ENCODE data around the gene PSMA6. TPM values are rescaled to one million over a fixed set of nuclear protein-coding genes. Genes with fewer than 3 reads are reported as not detected.
A peak's percentile ranks its signal among the peaks of the same experiment; 100 is the strongest.
"Not testable (repeated sequence)": the region's sequence is repeated elsewhere in the genome, so short reads cannot be mapped to it uniquely, and the experiment has no call there.

The PSMA6 gene
- total RNA-seq, 2 experiments from 2014 or later: 401 to 404 TPM

- H3K4me3 Mint-ChIP-seq, H3K27ac Mint-ChIP-seq: not testable (repeated sequence)
- H3K4me1 Mint-ChIP-seq: peaks cover 30% of the 10 kb centered on the region
Measured at GRCh38 chr14:35355235-35355634, 63.1 kb downstream of the PSMA6 start.

GRCh38 chr14:35355981-35356841, 64.0 kb downstream of the PSMA6 start:
- H3K36me3 Mint-ChIP-seq: no peaks in the 10 kb centered on the region
- H3K4me3 Mint-ChIP-seq: peak overlapping the region; percentile 12
- H3K27ac Mint-ChIP-seq: peak overlapping the region; percentile 86
- DNase-seq: peak; percentile 47
- H3K4me1 Mint-ChIP-seq: peaks cover 38% of the 10 kb centered on the region
- no peaks in the 10 kb centered on the region for H3K27me3 Mint-ChIP-seq
- H3K9me3 Mint-ChIP-seq: no peaks in the 10 kb centered on the region

More at GRCh38 chr14:35355235-35355634, 63.1 kb downstream of the PSMA6 start:
- H3K27me3 Mint-ChIP-seq, DNase-seq, H3K36me3 Mint-ChIP-seq, H3K9me3 Mint-ChIP-seq: not testable (repeated sequence)

GRCh38 chr14:35359655-35360054, 67.5 kb downstream of the PSMA6 start:
- not testable (repeated sequence) for H3K9me3 Mint-ChIP-seq, DNase-seq, H3K27ac Mint-ChIP-seq

GRCh38 chr14:35361141-35361480, 68.9 kb downstream of the PSMA6 start:
- Mint-ChIP-seq H3K27ac (no peak overlapping the region), H3K4me3 (no peak overlapping the region), H3K36me3 (no peaks in the 10 kb centered on the region), H3K27me3 (no peaks in the 10 kb centered on the region), H3K4me1 (peaks cover 37% of the 10 kb centered on the region), H3K9me3 (no peaks in the 10 kb centered on the region)
- no peak for DNase-seq

More at GRCh38 chr14:35359655-35360054, 67.5 kb downstream of the PSMA6 start:
- not testable (repeated sequence) for H3K36me3 Mint-ChIP-seq, H3K4me3 Mint-ChIP-seq, H3K27me3 Mint-ChIP-seq
- H3K4me1 Mint-ChIP-seq: peaks cover 31% of the 10 kb centered on the region

GRCh38 chr14:35362450-35362849, 70.3 kb downstream of the PSMA6 start:
- no peaks in the 10 kb centered on the region for H3K36me3 Mint-ChIP-seq
- no peak overlapping the region for H3K27ac Mint-ChIP-seq
- H3K4me1 Mint-ChIP-seq: peaks cover 40% of the 10 kb centered on the region
- H3K4me3 Mint-ChIP-seq: no peak overlapping the region
- no peaks in the 10 kb centered on the region for H3K9me3 Mint-ChIP-seq
- no peaks in the 10 kb centered on the region for H3K27me3 Mint-ChIP-seq
- no peak for DNase-seq

- no peak overlapping the region for H3K27ac Mint-ChIP-seq
- H3K4me3 Mint-ChIP-seq: no peak overlapping the region
- peaks cover 45% of the 10 kb centered on the region for H3K4me1 Mint-ChIP-seq
- no peaks in the 10 kb centered on the region for H3K9me3 Mint-ChIP-seq
- no peaks in the 10 kb centered on the region for H3K36me3 Mint-ChIP-seq
- DNase-seq: no peak
- no peaks in the 10 kb centered on the region for H3K27me3 Mint-ChIP-seq
Measured at GRCh38 chr14:35362911-35363374, 70.8 kb downstream of the PSMA6 start.

GRCh38 chr14:35365130-35366055, 73.2 kb downstream of the PSMA6 start:
- H3K27me3 Mint-ChIP-seq: no peaks in the 10 kb centered on the region
- H3K27ac Mint-ChIP-seq: peak overlapping the region; percentile 92
- peak overlapping the region; percentile 16 for H3K4me3 Mint-ChIP-seq
- no peaks in the 10 kb centered on the region for H3K36me3 Mint-ChIP-seq
- no peaks in the 10 kb centered on the region for H3K9me3 Mint-ChIP-seq
- peak; percentile 81 for DNase-seq
- peaks cover 55% of the 10 kb centered on the region for H3K4me1 Mint-ChIP-seq

- Mint-ChIP-seq H3K4me3 (no peak overlapping the region), H3K36me3 (peaks cover 4% of the 10 kb centered on the region), H3K4me1 (peaks cover 50% of the 10 kb centered on the region), H3K27ac (peak overlapping the region; percentile 92), H3K27me3 (no peaks in the 10 kb centered on the region), H3K9me3 (peaks cover 4% of the 10 kb centered on the region)
- peak; percentile 25 for DNase-seq
Measured at GRCh38 chr14:35366056-35366451, 73.9 kb downstream of the PSMA6 start.

- Mint-ChIP-seq H3K4me1 (peaks cover 49% of the 10 kb centered on the region), H3K27ac (peak overlapping the region; percentile 92), H3K4me3 (no peak overlapping the region), H3K9me3 (peaks cover 4% of the 10 kb centered on the region), H3K36me3 (peaks cover 4% of the 10 kb centered on the region), H3K27me3 (no peaks in the 10 kb centered on the region)
- no peak for DNase-seq
Measured at GRCh38 chr14:35366521-35366976, 74.4 kb downstream of the PSMA6 start.

GRCh38 chr14:35367056-35367372, 74.8 kb downstream of the PSMA6 start:
- Mint-ChIP-seq H3K4me1 (peaks cover 49% of the 10 kb centered on the region), H3K36me3 (peaks cover 4% of the 10 kb centered on the region), H3K27me3 (no peaks in the 10 kb centered on the region), H3K27ac (peak overlapping the region; percentile 92), H3K9me3 (peaks cover 4% of the 10 kb centered on the region), H3K4me3 (peak overlapping the region; percentile 33)
- no peak for DNase-seq

Other genes with a start within 250 kb of the PSMA6 start
- 10 to 100 TPM; 33.1 to 35.9 TPM for gene FAM177A1, start 246.1 kb upstream of the PSMA6 start, total RNA-seq
- gene PPP2R3C, start 170.4 kb upstream of the PSMA6 start, total RNA-seq: 10 to 100 TPM; 36.3 to 42.4 TPM
- gene PRORP, start 169.8 kb upstream of the PSMA6 start, total RNA-seq: 10 to 100 TPM; 33.6 to 38.0 TPM
- 100 to 1,000 TPM; 395 to 400 TPM for gene NFKBIA, start 112.4 kb downstream of the PSMA6 start, total RNA-seq
- gene INSM2, start 241.8 kb downstream of the PSMA6 start, total RNA-seq: not detected